Stimulated activated CD8-positive, alpha-beta memory T cell treated with anti-CD3 and anti-CD28 coated beads, Interleukin-12 subunit alpha, Interleukin-12 subunit beta, amount 100 ng/mL, for 24 hours (primary cell): Measurements from ENCODE around the gene FBXO24.

ENCODE experiments used
- DNase-seq: peaks from one replicate; pipeline ENCODE4 v3.0.0-alpha.2; 2020; ENCODE audit errors: extremely low read depth

FBXO24 gene

DNA sequence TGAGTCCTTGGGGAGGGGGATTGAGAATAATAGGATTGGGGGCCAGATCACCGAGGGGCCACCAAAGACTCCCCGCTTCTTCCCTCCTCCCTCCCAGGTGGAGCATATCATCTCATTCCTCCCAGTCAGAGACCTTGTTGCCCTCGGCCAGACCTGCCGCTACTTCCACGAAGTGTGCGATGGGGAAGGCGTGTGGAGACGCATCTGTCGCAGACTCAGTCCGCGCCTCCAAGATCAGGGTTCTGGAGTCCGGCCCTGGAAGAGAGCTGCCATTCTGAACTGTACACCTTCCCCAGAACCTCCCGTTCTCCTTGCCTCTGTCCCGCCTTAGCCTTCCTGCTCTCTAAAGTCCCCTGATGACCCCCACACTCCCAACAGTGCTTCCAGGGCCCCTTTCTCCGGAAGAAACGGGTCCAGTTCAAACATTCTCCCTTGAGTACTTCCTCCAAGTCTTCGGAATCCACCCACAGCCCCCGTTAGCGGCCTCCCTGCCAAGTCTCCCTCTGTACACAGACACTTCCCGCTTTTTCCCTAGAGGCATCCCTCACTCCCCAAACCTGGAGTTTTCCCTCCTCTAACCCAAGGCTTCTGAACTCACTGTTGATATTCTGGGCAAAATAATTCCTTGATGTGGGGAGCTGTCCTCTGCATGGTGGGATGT is 4.1 kb downstream of the FBXO24 start:
- no peak for DNase-seq

DNA sequence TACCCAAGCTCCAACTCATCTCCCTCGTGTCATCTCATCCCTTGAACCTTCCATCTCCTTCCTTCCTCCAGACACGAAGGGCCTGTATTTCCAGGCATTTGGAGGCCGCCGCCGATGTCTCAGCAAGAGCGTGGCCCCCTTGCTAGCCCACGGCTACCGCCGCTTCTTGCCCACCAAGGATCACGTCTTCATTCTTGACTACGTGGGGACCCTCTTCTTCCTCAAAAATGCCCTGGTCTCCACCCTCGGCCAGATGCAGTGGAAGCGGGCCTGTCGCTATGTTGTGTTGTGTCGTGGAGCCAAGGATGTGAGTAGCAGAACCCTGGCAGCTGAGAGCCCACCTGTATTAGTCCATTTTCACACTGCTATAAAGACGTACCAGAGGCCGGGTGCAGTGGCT is 5.5 kb downstream of the FBXO24 start:
- no peak for DNase-seq

DNA sequence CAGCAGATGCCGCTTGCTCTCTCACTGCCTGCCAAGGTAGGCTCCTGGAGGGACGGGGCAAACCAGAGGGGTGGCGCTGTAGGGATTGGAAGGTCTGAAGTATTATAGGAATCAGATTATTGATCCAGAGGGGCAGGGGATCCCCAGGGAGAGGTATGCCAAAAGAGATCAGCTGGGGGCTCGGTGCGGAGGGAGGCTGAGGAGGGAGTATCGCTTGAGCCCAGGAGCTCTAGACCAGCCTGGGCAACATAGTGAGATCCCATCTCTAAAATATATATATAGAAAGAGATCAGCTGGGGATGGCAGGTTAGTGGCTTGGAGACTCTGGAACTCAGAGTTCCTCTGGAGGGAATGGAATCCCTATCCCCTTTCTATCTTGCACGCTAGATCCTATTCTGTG is 9.1 kb downstream of the FBXO24 start:
- no peak for DNase-seq

GRCh38 chr7:100598425-100598824 is 12.3 kb downstream of the FBXO24 start:
- DNase-seq, result no peak

DNA sequence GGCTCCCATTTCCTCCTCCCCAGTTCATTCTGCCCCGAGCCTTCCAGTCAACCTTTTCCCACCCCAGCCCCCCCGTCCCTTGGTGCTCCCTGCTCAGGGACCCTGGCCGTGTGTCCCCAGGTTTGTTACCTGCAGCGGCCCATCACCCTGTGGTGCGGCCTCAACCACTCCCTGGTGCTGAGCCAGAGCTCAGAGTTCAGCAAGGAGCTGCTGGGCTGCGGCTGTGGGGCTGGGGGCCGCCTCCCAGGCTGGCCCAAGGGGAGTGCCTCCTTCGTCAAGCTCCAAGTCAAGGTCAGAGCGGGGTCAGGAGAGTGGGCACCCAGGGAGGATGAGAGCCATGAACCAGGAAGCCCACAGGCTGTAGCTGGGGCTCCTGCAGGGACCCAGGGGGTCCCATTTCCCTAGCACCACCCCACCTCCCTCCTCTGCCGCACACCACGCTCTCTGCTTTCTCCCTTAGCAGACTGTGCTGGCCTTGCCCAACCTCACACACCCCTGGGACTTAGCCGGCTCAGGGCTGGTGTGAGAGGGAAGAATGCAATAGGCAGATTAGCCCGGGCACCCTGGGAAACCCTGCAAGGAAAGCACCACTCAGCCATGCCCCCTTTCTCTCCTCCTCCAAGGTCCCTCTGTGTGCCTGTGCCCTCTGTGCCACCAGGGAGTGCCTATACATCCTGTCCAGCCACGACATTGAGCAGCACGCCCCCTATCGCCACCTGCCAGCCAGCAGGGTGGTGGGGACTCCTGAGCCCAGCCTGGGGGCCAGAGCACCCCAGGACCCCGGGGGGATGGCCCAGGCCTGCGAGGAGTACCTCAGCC is 14.0 kb downstream of the FBXO24 start:
- DNase-seq, result no peak

GRCh38 chr7:100600730-100601038 is 14.6 kb downstream of the FBXO24 start:
- no peak for DNase-seq

GRCh38 chr7:100602889-100603725 is 17.0 kb downstream of the FBXO24 start:
- DNase-seq, result no peak

DNA sequence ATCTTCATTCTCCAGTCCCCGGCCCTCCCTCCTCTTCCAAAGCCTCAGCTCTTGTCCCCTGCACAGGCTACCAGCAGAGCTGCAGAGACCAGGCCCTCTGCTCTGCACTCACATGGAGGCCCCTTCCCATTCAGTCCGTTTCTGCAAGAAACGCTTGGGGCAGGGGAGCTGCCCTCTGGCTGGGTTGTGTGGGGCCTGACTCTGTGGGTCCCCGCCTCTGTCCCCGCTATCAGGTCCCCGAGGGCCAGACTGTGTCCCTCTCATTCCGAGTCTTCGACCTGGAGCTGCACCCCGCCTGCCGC is 17.5 kb downstream of the FBXO24 start:
- no peak for DNase-seq

GRCh38 chr7:100604028-100604975 is 18.2 kb downstream of the FBXO24 start:
- peak; percentile 40 for DNase-seq

GRCh38 chr7:100604976-100605911 is 19.1 kb downstream of the FBXO24 start:
- DNase-seq, result no peak

- DNase-seq, result no peak
Measured at GRCh38 chr7:100606313-100606712, 20.2 kb downstream of the FBXO24 start.

- no peak for DNase-seq
Measured at GRCh38 chr7:100607111-100607510, 21.0 kb downstream of the FBXO24 start.

GRCh38 chr7:100609958-100610357 is 23.8 kb downstream of the FBXO24 start:
- no peak for DNase-seq

- DNase-seq, result peak; percentile 94
Measured at GRCh38 chr7:100611983-100612729, 26.0 kb downstream of the FBXO24 start, which contains the start of gene MOSPD3. TSS of gene MOSPD3 (plus strand) at chr7:100612540. CDS start at chr7:100612792, 252 bp downstream.

DNA sequence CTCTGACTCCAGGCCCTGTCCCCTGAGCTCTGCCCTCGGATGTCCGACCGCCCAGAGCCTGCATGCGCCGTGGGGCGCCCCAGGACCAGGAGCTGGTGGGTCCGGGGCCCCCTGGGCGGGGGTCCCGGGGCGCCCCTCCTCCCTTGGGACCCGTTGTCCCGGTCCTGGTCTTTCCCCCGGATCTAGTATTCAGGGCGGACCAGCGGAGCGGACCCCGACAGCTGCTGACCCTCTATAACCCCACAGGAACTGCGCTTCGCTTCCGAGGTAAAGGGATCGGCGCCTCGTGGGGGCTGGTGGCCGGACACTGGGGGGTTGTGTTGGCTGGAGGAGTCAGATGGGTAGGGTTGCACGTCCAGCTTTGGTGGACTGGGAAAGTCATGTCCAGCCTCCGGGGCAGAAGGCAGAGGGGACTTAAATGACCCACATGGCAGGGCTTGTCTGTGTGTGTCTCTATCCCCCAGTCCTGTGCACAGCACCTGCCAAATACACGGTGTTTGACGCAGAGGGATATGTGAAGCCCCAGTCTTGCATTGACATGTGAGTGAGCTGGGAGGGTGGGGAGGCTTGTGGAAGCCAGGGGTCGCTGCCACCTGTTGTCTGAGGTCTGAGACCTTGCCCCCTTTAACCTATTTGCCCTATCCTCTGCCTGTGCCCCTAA is 26.7 kb downstream of the FBXO24 start:
- no peak for DNase-seq

GRCh38 chr7:100613412-100614175 is 27.5 kb downstream of the FBXO24 start:
- DNase-seq, result no peak

DNA sequence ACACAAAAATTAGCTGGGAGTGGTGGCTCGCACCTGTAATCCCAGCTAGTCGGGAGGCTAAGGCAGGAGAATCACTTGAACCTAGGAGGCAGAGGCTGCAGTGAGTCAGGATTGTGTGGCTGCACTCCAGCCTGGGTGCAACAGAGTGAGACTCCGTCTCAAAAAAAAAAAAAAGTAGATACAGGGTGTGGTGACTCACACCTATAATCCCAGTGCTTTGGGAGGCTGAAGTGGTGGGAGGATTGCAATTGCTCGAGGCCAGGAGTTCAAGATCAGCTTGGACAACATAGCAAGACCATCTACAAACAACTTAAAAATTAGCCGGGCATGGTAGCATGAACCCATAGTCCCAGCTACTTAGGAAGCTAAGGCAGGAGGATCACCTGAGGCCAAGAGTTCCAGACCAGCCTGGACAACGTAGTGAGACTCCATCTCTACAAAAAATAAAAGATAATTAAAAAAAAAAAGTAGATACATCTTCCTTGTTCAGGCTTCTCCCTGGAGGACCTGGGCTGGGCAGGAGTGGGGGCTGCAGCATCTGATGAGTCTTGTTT is 28.3 kb downstream of the FBXO24 start:
- no peak for DNase-seq

DNA sequence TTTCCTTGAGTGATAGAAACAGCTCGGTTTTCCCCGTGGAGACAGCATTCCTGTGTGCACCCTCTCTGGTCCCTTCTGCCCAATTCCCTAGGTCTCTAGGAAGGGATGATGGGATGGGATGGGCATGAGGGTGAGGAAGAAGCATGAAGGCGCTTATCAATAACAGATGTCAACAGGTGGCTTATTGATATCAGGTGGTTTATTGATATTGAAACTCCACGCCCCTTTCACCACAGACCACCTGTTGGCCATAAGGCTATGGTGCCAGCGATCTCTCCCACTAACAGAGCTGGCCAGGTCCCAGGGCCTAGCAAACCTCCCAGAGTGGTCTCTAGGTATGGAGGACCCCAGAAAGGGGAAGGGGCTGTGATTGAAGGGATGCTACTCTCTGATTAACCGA is 34.1 kb downstream of the FBXO24 start:
- no peak for DNase-seq
